Duodenal mucosa (tissue), 2 donors: ENCODE measurements around the gene ULK3.
A peak's percentile ranks its signal among the peaks of the same experiment; 100 is the strongest.

Experiments used
- H3K27ac ChIP-seq: one replicate; pipeline ENCODE4 v1.7.0; 2013; ENCODE audit warnings: low read depth, low read length
- H3K27me3 ChIP-seq, 2 donors: one replicate each; pipeline ENCODE4 v1.7.0; 2013; ENCODE audit warnings: low read length in 2 of 2, control low read depth in 1 of 2; ENCODE audit not compliant: insufficient read depth in 2 of 2, control insufficient read depth in 1 of 2
- H3K36me3 ChIP-seq, 2 donors: one replicate each; pipeline ENCODE4 v1.7.0; 2013; ENCODE audit warnings: low read length in 2 of 2, control low read depth in 1 of 2; ENCODE audit not compliant: insufficient read depth in 2 of 2, control insufficient read depth in 1 of 2
- H3K4me1 ChIP-seq, 2 donors: one replicate each; pipeline ENCODE4 v1.7.0; 2013; ENCODE audit warnings: low read length in 2 of 2, control low read depth in 1 of 2; ENCODE audit not compliant: insufficient read depth in 2 of 2, control insufficient read depth in 1 of 2
- H3K4me3 ChIP-seq, 2 donors: one replicate each; pipeline ENCODE4 v1.7.0; 2013; ENCODE audit warnings: low read length in 2 of 2, low read depth in 1 of 2
- H3K9ac ChIP-seq, 2 donors: one replicate each; pipeline ENCODE4 v1.7.0; 2013; ENCODE audit warnings: low read length in 2 of 2, low read depth in 1 of 2
- H3K9me3 ChIP-seq, 2 donors: one replicate each; pipeline ENCODE4 v1.7.0; 2013; ENCODE audit warnings: low read length in 2 of 2, control low read depth in 1 of 2; ENCODE audit not compliant: control insufficient read depth in 1 of 2

Gene ULK3

GRCh38 chr15:74843445-74843828, 481 bp upstream of the ULK3 start:
- Histone ChIP-seq H3K9me3 (no peaks in the 10 kb centered on the region), H3K9ac (peak overlapping the region; percentile 42 to 57), H3K27ac (peak overlapping the region; percentile 69), H3K4me3 (peak overlapping the region; percentile 54 to 62), H3K4me1 (peaks cover 31 to 32% of the 10 kb centered on the region in 2 donors), H3K27me3 (no peaks in the 10 kb centered on the region), H3K36me3 (peaks cover 13 to 47% of the 10 kb centered on the region in 2 donors)

GRCh38 chr15:74841891-74842373, 1.0 kb downstream of the ULK3 start:
- peaks cover 28 to 32% of the 10 kb centered on the region in 2 donors for H3K4me1 ChIP-seq
- no peak overlapping the region for H3K27ac ChIP-seq
- no peaks in the 10 kb centered on the region for H3K9me3 ChIP-seq
- no peaks in the 10 kb centered on the region for H3K27me3 ChIP-seq
- peak overlapping the region; percentile 77 to 89 for H3K4me3 ChIP-seq
- H3K9ac ChIP-seq = peak overlapping the region; percentile 77 to 85
- peaks cover 9 to 39% of the 10 kb centered on the region in 2 donors for H3K36me3 ChIP-seq

- H3K9me3 ChIP-seq = no peaks in the 10 kb centered on the region
- H3K9ac ChIP-seq = peak overlapping the region; percentile 77 to 85
- H3K36me3 ChIP-seq = peaks cover 13 to 44% of the 10 kb centered on the region in 2 donors
- H3K27ac ChIP-seq = no peak overlapping the region
- peak overlapping the region; percentile 77 to 89 for H3K4me3 ChIP-seq
- H3K4me1 ChIP-seq = peaks cover 28 to 32% of the 10 kb centered on the region in 2 donors
- no peaks in the 10 kb centered on the region for H3K27me3 ChIP-seq
Observed at GRCh38 chr15:74840851-74841775, 1.8 kb downstream of the ULK3 start.

- Histone ChIP-seq H3K9ac (no peak overlapping the region), H3K36me3 (peaks cover 7 to 36% of the 10 kb centered on the region in 2 donors)
Observed at GRCh38 chr15:74839526-74840395, 3.2 kb downstream of the ULK3 start.

GRCh38 chr15:74838746-74839525, 4.0 kb downstream of the ULK3 start:
- H3K4me3 ChIP-seq = no peak overlapping the region
- H3K9ac ChIP-seq = no peak overlapping the region
- no peaks in the 10 kb centered on the region for H3K27me3 ChIP-seq
- no peak overlapping the region for H3K27ac ChIP-seq
- peaks cover 25 to 27% of the 10 kb centered on the region in 2 donors for H3K4me1 ChIP-seq
- no peaks in the 10 kb centered on the region for H3K9me3 ChIP-seq
- peaks cover 7 to 36% of the 10 kb centered on the region in 2 donors for H3K36me3 ChIP-seq

More at GRCh38 chr15:74839526-74840395, 3.2 kb downstream of the ULK3 start:
- Histone ChIP-seq H3K4me3 (no peak overlapping the region), H3K27me3 (no peaks in the 10 kb centered on the region), H3K27ac (no peak overlapping the region), H3K9me3 (no peaks in the 10 kb centered on the region), H3K4me1 (peaks cover 28 to 32% of the 10 kb centered on the region in 2 donors)

GRCh38 chr15:74838137-74838516, 4.8 kb downstream of the ULK3 start:
- H3K36me3 ChIP-seq = peaks cover 7 to 36% of the 10 kb centered on the region in 2 donors
- peaks cover 23 to 25% of the 10 kb centered on the region in 2 donors for H3K4me1 ChIP-seq
- H3K9ac ChIP-seq = no peak overlapping the region
- no peaks in the 10 kb centered on the region for H3K9me3 ChIP-seq
- H3K27ac ChIP-seq = no peak overlapping the region
- no peak overlapping the region for H3K4me3 ChIP-seq
- no peaks in the 10 kb centered on the region for H3K27me3 ChIP-seq

- no peaks in the 10 kb centered on the region for H3K9me3 ChIP-seq
- no peak overlapping the region for H3K4me3 ChIP-seq
- peaks cover 7 to 36% of the 10 kb centered on the region in 2 donors for H3K36me3 ChIP-seq
- no peaks in the 10 kb centered on the region for H3K27me3 ChIP-seq
- peaks cover 27 to 28% of the 10 kb centered on the region in 2 donors for H3K4me1 ChIP-seq
- no peak overlapping the region for H3K27ac ChIP-seq
- no peak overlapping the region for H3K9ac ChIP-seq
Observed at GRCh38 chr15:74837482-74838136, 5.3 kb downstream of the ULK3 start.

GRCh38 chr15:74836846-74837245, 6.1 kb downstream of the ULK3 start:
- Histone ChIP-seq H3K36me3 (peaks cover 7 to 36% of the 10 kb centered on the region in 2 donors), H3K4me1 (peaks cover 30% of the 10 kb centered on the region in 2 donors), H3K27me3 (no peaks in the 10 kb centered on the region), H3K4me3 (no peak overlapping the region), H3K27ac (no peak overlapping the region), H3K9ac (no peak overlapping the region), H3K9me3 (no peaks in the 10 kb centered on the region)

GRCh38 chr15:74835312-74835823, 7.6 kb downstream of the ULK3 start:
- Histone ChIP-seq H3K4me3 (no peak overlapping the region), H3K9ac (no peak overlapping the region), H3K9me3 (no peaks in the 10 kb centered on the region), H3K36me3 (peaks cover 7 to 33% of the 10 kb centered on the region in 2 donors), H3K27ac (no peak overlapping the region), H3K4me1 (peaks cover 23 to 24% of the 10 kb centered on the region in 2 donors), H3K27me3 (no peaks in the 10 kb centered on the region)
